ENCODE measurements around the gene MZB1.
"Not testable (repeated sequence)": the region's sequence is repeated elsewhere in the genome, so short reads cannot be mapped to it uniquely, and the experiment has no call there.

MZB1 gene

DNA sequence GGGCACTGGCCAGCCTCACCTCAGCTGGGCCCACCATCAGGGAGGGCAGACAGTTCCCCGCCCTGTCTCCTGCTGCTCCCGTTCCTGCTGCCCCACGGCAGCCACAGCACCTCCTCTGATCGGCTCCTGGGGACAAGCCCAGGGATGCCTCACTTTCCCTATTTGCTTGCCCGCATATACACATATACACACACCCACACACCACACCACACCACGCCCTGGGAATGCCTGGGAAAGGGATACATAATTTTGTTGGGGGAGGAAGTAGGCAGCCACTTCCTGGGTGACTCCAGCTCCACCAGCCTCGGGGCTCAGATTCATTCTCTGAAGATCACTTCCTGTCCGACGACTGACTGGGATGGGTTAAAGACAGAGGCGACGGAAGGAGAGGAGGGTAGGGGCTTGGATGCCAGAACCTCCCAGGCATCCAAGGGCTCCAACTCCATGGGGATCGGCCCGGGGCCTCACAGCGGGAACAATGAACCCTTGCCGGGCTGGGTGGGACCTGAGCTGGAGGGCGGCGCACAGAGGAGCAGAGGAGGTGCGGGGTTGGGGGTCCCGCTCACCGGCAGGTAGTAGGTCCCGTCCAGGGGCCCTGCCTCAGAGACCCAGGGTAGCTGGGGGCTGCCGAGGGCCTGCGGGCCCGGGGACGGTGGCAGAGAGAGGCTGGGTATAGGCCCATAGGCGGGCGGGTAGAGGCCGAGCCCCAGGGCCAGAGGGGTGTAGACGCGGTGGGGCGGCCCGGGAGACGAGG, 2.0 kb upstream of the MZB1 start:
- DNase-seq (ENCODE audit: low spot score): no peak

DNA sequence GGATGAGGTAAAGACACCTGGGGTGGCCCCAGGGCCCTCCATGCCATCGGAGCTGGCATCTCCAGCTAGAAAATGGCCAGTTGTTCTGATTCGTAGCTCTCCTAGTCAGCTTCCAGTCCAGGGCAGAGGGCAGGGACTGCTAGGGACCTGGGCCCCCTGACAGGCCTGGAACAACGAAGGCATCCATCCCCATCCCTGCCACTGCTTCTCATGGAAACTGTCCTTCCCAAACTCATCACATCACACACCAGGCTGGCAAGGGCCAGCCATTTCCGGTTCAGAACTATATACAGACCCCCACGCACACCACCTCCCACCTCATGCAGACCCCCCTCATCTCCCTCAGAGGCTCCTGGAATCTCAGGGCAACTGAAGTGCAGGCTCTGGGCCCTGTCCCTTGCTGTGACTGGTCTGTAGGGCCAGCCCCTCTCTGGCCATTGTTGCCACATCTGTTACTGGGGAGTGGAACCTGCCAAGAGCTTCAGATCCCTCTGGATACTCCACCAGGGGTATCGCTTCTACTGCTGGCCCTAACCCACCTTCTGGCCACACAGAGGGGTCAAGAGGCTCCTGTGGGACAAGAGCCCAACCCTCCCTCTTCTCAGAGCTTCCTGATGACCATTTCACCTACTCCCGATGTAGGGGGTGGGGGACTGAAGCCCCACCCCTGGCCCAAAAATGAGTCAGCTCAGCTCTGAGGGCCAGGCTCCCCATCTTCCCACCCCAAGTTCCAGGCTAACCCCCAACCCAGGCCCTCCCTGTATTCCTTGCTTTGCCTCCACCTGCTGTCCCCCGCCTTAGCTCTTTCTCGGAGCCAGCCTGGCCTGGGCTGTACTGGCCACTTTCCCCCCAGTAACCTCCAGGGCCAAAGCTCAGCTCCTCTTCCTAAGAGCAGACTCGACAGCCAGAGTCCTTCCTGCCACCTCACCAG, 1.2 kb upstream of the MZB1 start:
- no peak for DNase-seq (ENCODE audit: low spot score)

DNA sequence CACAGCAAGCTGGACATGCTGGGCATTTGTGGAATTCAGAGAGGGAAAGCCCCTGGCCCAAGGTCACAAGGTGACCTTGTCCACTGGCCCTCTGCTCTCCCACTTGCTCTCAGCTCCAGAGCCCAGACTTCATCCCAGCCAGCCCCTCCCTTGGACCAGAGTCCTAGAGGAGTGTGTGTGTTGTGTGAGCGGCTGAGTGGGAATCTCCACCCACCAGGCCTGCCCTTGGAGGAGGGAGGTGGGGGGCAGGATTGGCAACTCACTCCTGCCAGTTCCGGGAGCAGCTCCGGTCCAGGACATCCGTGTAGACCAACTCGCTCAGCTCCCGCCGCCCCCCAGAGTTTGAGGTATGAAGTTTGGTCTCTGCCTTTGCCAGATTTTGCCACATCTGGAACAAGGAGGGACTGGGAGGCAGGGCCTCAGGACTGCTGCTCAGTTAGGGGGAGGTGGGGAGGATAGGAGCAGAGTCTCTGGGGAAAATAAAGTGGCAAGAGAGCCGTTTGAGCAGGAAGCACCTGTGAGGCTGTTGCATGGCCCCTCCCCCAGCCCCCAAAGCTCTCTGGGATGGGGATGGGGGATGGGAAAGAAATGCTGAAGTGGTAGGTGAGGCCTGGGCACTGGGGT, 1.4 kb downstream of the MZB1 start:
- peak; percentile 70 for DNase-seq (ENCODE audit: low spot score)

DNA sequence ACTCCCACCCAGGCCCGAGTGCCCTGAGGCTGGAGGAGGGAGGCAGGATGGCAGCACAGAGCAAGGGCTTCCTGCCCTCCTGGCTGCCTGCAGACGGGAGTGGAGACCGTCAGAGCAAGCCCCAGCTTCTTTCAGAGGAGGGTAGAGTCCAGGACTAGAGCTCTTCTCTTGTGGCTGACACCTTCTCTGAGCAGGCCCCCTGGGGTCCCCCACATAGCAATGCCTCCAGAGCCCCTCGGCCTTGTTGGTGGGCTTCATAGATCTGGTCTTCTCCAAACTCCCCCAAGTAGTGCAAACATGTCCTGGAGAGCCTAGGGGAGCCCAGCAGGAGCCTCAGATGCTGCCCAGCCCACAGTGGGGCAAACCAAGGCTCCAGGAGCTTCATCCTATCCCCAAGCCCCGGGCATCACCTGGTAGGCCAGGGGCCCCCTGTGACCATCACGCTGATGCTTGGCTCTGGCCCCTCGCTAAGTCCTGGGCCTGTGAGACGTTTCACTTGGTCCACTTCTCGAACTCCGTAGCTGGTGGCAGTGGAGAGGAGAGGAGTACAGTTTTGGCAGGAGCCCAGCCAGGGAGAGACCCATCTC, 2.0 kb downstream of the MZB1 start:
- DNase-seq (ENCODE audit: low spot score): no peak

DNA sequence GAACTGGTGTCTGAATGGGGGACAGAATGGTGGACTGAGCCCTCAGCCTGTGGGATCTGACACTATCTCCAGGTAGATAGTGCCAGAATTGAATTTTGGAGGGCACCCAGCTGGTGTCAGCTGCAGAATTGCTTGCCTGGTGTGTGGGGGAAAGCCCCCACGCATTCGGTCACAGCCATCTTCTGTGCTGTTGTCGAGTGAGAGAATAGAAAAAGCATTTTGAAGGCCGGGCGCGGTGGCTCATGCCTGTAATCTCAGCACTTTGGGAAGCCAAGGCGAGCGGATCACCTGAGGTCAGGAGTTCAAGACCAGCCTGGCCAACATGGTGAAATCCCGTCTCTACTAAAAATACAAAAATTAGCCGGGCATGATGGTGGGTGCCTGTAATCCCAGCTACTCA, 2.8 kb downstream of the MZB1 start:
- DNase-seq (ENCODE audit: low spot score): not testable (repeated sequence)

DNA sequence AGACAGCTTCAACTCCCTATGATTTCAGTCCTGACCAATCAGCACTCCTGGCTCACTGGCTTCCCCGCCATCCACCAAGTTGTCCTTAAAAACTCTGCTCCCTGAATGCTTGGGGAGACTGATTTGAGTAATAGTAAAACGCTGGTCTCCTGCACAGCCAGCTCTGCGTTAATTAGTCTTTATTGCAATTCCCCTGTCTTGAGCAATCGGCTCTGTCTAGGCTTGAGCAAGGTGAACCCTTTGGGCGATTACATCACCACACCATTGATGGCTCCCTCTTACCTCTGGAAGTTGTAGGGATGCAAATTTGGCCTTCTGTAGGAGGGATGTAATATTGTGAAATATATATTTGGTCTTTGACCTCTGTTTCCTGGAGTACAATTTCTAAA, 3.7 kb downstream of the MZB1 start:
- no peak for DNase-seq (ENCODE audit: low spot score)

DNA sequence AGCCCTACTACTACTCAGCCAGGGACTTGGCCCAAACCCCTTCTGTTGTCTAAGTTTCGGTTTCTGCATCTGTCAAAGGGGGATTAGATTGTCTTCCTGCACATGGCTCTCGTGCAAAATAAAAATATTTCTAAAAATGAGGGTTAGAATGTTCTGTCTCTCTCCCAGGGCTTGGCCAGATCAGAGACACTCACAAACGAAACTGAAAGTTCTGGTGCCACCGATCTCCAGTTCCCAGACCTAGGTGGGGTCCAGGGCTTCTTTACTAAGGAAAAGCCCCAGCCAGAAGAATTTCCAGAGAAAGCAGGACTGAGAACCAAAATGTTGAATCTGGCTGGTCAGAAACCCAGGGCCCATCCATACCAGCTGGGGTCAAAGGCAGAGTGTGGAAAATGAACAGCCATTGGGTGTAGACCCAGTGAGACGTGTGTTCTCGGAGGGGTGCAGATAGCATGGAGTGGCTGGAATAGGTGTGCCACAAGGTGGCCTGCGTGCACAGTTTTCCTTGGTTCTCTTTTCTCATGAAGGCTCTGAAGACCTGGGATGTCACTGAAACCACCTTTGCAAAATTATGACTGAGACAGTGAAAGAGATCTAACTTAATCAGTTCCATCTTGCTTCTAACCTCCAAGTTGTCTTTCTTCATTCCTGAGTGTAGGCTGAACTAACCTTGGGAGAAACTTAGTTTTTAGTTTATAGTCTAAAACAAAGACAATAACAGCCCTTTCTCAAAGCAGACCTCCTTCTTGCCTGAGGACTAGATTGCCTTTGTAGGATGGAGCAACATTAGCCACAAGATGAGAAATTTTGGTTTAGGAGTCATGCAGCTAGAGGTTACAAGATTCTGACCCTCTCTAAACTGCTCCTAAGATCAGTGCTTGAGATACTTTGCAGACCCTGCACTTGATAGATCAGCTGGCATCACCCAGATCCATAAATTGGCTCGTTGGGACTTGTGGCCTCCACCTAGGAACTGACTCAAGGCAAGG, 4.4 kb downstream of the MZB1 start:
- peak; percentile 66 for DNase-seq (ENCODE audit: low spot score)

DNA sequence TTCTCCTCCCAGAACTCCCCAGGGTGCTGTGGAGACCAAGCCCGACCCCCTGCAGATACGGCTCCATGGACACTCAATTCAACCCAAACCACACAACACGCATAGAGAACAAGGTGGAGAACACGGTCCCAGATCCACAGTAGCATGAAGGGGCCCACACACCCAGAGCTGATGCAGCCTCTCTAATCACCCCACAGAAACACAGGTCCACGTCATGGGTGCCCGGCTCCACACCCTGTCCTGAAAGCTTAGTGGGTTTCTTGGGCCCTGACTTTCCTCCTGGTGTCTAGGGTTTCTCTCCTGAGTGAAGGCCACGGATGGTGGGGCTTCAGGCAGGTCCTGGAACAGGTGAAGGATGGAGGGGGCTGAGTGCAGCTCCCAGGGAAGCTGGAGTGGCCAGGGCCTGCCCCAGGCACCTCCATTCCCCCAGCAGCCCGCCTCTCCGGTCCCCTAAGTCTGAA, 5.1 kb downstream of the MZB1 start:
- no peak for DNase-seq (ENCODE audit: low spot score)

DNA sequence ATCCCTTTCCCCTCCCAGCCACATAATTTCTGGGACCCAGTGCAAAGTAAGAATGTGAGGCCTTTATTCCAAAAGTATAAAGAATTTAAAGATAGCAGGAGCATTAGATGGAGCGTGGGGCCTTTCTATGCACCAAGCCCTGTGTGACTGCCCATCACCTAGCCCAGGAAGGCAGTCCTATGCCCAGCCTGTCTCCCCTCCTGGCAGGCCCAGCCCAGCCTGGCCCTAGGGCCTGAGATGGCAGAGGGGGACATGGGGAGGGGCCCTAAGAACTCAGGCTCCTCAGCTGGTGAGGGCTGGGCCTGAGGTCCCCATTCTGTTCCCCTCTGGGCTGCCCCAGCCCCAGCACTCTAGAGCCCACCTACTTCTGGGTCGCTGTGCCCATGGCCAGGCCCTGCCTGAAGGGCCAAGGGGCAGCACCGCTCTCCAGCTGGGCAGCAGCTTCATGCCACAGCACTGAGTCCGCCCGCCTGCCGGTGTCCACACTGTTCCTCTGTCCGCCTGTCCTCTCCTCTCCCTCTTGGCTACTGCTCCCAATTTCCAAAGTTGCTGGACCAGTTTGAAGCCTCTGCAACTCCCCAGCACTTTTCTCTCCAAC, 5.6 kb downstream of the MZB1 start:
- no peak for DNase-seq (ENCODE audit: low spot score)

DNA sequence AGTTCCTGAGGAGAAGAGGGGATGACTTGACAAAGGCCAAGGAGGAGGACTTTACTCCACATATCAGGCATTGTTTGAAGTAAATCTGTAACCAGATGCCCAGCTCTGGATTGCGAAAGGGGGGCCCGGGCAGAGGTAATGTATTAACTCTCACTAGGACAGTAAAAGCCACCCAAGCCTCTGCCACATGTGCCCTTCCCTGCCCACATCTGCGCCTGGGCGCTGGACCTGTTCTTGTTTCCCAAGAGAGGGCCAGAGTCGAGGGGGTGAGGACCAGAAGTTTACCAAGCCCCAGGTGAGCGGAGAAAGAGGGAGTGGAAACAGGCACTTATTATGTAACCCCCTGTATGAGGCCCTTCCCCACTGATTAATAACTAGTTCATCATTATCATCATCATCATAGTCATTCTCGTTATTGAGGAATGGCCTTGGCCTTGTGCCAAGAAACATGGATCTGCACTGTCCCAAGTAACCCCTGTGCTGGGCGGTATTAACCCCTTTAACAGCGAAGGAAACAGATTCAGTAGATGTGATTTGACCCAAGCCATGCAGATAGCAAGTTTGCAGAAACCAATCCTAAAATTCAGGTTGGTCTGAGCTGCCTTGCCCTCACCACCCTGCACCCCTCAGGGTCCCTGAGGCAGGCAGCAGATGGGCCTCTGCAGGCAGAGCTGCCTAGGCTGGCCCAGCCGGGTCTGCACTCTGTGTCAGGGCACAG, 6.3 kb downstream of the MZB1 start, which contains the start of gene SLC23A1:
TSS of gene SLC23A1 (minus strand) at position 23 of the 718 bp plus-strand sequence. CDS start 44 bp downstream, outside the sequence.
- no peak for DNase-seq (ENCODE audit: low spot score)

DNA sequence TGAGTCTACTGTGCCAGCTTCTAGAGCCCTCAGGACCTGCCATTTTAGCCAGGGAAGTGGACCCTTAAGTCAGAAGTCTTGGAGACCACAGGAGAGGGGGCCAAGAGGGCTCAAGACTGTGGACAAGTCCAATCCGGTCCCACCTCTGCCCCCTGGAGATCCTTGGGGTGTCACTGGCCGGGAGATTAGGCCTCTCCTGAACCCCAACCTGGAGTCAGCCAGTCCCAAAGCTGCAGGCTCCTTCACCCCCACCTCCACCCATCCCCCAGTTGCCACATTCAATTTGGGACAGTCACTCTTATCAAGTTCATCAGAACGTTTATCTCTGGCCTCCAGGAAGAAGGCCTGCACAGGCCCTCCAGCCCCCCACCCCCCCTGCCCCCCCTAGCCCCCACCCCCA, 6.9 kb downstream of the MZB1 start:
- no peak for DNase-seq (ENCODE audit: low spot score)

DNA sequence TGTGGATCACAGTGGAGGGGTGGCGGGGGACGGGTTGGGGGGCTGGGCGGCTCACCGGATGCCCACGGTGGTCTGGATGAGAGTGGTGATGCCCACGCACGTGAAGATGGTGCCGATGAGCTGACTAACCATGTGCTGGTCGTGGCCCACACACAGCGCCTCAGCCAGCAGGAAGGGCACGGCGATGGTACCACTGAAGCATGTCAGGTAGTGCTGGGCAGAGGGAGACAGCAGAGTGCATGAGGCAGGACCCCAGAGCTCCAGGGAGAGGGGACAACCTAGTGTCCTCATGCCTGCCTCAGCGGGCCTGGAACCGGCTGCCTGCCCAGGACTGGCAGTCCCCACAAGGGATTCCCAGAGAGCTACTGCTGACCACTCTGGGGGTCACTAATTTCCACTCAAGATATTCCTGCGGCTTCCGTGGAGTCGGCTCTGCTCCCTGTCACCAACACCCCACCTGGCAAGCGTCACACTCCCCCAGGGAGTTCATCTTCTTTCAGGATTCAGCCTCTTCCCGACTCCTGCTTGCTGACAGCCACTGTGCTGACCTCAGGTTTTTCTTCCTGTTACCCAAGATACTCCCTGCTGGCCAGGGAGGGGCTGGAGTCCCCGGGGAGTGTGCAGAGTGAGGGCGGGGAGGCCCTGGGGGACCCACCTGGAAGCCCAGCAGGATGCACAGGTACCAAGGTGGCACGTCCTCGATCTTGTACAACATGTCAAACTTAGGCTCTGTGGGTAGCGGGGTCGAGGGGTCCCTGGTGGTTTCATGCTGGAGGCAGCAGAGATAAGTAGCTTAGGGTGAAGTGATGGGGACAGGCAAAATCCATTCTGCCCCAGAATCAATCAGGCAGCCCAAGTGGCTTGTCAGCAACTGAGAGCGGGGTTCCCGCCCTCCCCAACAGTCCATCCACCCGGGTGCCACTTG, 7.6 kb downstream of the MZB1 start:
- DNase-seq (ENCODE audit: low spot score): no peak

DNA sequence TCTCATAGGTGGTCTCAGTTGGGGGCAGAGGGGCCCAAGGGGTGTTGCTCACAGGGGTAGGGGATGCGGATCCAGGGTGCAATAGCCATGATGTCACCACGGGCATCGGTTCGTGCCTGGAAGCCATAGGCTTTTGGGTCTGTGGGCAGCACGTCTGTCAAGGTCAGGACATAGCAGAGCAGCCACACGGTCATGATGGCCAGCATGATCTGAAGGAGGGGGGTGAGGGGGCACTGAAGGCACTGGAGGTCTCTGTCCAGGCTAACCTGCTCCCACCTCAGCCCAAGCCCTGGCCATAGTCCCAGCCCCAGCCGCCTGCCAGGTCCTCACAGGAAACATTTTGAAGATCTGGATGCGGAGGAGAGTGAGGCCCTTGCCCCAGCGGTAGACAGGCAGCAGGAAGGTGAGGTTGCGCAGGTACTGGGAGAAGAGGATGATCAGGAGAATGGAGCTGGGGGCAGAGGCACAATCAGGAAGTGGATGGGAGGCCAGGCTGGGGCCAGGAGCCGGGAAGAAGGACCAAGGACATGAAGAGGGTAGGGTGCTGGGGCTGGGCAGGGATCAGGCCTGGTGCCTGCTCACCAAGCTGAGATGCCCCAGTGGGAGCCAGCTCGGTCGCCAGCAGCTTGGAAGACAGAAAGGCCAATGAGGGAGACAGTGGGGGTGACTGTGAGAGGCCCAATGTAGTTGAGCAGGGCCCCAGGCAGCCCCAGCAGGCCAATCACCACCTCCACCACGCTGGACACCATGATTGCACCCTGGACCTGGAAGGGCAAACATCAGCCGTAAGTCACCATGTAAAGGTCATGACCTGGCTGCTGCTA, 9.9 kb downstream of the MZB1 start:
- DNase-seq (ENCODE audit: low spot score): no peak

DNA sequence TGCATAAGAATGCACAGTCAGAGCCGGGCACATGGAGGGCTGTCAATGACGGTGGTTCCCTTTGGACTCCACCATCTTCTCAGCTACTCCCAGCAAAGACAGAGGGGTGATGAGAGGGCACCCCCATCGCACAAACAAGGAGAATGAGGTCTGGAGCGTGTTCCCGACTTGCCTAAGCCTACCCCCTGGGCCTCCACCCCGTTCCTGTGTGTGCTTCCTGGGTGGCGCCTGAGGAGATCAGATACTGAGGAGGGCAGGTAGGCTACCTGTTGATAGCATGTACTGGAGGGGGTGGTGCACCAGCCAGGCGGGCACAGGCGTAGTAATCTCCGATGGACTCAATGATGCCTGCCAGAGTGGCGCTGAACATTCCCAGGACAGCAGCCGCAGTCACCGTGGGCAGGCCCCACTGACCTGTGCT, 10.8 kb downstream of the MZB1 start:
- no peak for DNase-seq (ENCODE audit: low spot score)

DNA sequence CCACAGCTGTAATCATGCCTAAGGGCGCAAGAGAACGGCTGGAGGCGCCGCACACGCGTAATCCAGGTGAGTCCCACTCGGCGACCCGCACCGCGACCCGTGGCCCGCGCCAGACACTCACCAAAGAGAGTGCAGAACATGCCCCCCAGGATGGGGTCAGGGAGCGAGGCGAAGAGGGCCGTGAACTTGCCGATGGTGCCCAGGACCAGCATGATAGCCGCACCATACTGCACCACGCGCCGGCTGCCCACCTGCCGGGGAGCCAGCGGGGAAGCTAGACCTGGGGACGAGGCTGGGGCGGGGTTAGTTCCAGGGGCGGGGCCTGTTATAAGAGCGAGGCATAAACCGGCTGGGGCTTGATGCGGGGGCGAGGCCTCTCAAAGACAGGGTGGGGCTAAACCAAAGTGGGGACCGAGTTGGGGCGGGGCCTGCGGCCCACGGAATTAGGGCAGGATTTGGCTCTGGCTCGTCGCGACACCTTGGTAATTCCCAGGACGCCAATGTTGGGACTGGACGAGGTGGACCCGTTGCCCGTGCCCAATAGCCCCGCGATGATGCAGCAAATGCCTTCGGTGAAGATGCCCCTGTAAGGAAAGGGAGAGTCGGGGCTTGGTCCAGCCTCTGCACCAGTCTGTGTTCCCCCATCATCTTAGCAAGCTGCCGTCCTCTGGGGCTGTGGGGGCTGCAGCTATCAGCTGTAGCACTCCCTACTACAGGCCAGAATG, 11.4 kb downstream of the MZB1 start:
- DNase-seq (ENCODE audit: low spot score): peak; percentile 15

DNA sequence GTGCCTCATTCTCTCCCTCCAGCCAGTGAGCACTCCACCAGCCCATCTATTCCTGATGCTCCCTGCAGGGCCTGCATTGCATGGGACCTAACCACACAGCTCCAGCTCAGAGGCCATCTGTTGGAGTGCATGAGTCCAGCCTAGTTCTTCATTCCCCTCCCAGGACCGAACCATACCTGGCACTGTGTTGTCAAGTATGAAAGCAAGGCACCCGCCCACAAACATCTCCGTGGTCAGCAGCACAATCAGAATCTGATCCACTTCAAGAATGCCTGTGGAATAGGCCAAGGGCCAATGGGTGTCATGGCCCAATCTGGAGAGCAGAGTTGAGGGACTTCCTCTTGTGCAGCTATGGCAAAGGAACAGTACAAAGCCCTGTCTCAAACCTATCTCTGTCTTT, 12.5 kb downstream of the MZB1 start:
- DNase-seq (ENCODE audit: low spot score): no peak

DNA sequence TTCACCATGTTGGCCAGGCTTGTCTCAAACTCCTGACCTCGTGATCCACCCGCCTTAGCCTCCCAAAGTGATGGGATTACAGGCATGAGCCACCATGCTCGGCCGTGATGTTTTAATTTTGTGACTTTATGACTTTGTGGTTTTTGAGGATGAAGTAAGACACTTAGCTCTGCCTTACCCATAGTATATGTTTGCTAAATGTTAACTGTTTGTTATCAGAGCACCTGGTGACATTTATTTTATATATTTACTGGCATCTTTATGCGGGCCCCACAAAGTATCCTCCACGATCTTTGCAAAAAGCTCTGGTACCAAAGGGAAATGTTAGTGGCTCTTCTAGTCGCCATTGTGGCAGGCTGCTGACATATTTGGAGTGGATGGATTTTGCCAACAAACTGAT, 13.3 kb downstream of the MZB1 start:
- DNase-seq (ENCODE audit: low spot score): no peak
